ENCODE data around the gene NARS2.

DNA sequence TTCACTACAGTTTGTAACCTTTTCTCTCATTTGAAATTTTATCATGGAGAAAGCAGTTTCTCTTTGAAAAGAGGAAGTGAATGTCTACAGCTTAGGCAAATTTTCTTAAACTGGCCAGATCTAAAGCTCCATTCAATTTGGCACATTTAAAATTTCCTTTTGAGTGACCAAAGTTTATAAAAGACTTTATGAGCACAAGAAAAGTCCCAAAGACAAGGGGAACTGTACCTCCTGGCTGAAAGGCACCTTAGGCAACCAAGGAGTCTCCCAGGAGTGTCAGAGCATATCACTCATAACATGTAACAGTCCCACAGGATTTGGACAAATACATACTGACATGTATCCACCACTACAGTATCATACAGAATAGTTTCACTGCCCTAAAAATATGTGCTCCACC, 41.3 kb downstream of the NARS2 start:
- TF ChIP-seq POLR2A (IDR thresholded peaks at IDR 0.05; ENCODE audit: low read length) = no peak
- no peak for TF ChIP-seq GATA1 (IDR thresholded peaks at IDR 0.05; ENCODE audit: low read depth, low read length)
